HG03460 (cell line): ENCODE results near the gene TRIM23.
"Not testable (repeated sequence)": the region's sequence is repeated elsewhere in the genome, so short reads cannot be mapped to it uniquely, and the experiment has no call there.

Source experiments
- ATAC-seq: cut with Tn5 transposase; IDR thresholded peaks from one replicate; pipeline ENCODE4 v1.9.1; 2021; ENCODE audit not compliant: unreplicated experiment

TRIM23 gene

DNA sequence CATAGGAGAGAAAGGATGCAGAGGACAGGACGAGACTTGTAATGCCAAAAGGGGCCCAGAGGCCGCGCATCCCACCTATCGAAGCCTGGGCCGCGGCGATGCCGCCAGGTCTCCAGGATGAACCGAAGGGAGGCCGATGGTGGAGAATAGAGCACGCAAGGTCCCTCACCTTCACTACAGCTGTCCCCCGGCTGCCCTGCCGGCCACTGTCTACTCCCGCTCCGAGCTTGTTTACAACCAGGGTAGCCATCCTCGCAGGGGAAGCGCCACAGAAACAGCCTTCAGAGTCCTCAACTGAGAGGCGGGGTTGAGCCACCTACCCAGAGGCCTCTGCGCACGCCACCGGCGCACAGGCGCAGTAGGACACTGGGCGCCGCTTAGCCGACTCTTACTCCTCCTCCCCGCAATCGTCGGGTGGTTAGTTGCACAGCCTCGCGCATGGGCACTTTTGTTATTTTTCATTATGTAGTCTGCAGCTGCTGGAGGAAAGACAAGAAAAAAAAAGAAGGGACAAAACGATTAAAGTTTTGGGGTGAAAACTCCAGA, at the start of gene TRIM23:
Gene TRIM23, minus strand, starts transcription at position 309 of the 546 bp plus-strand sequence. Its CDS starts 59 bp downstream, at position 250.
- ATAC-seq: peak; percentile 95

DNA sequence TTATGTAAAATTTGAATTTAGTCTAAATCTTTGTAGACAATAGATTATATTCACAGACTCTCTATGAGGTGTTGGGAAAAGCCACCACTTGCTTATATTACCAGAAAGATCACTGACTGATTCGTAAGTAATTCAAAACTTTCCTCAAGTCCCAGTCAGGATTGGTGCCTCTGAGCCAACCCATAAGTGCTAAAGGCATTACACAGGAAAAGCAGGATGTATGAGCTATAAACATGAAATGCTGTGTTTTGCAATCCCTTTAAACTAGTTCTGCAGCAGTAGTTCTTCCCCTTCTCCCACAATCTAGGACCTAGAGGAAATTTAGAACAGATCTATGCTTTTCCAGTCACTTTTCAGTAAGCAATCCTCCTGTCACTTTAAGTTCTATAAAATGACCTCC, 48.7 kb upstream of the TRIM23 start:
- ATAC-seq: no peak

DNA sequence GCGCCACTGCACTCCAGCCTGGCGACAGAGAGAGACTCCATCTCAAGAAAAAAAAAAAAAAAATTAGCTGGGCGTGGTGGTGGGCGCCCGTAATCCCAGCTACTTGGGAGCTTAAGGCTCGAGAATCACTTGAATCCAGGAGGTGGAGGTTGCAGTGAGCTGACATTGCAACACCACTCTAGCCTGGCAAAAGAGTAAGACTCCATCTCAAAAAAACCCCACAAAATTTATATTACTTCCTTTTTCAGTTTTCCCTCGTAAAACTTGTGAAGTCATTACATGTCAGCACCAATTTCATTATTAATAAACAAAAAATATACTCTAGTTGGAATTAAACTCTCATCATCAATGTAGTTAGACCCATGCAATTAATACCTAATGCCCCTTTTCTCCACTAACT, 44.6 kb upstream of the TRIM23 start:
- no peak for ATAC-seq

DNA sequence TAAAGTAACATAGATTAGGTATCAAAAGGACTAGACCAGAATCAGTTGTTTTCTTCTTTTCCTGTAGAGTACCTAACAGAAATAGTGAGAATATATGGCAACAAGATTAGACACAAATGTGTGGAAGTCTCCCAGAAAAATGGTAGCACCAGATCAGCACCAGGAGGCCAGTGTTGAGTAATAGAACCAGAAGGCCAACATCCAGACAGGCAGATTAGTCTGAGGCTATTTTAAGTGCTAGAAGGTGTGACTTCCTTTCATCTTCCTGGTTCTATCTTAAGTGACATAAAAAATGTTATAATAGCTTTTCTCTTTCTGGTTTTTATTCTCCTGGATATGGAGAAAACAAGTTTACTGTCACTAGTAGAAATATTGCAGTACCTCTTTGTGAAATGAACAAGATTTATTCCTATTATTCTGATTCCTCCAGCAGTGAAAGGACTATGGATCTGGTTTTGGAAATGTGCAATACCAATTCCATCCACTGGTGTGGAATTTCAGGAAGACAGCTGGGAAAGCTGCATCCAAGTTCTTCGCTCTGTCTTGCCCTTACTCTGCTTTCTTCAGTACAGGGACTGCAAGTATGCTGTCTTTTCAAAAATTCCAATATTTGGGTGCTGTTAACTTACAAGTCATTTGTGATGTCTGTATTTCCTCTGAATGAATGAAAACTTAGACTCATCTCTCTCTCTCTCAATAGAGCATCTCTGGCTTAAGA, 39.8 kb upstream of the TRIM23 start:
- no peak for ATAC-seq

DNA sequence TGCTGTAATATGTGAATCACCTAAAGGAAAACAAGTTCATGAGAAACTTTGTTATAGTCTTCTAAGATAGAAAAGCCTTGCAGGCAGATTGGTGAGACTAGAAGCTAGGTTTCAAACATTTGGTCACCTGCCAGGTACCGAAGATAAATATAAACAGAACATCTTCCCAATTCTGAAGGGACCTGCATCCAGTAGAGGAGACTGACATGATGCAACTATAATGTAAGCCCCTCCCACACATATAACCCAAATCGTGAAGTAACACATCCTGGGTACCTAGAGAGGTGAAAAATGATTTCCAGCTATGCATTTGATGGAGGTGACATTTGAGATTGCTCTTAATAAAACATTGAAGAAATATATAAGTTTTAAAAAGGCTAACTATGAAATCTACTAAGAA, 30.6 kb upstream of the TRIM23 start:
- ATAC-seq: no peak

DNA sequence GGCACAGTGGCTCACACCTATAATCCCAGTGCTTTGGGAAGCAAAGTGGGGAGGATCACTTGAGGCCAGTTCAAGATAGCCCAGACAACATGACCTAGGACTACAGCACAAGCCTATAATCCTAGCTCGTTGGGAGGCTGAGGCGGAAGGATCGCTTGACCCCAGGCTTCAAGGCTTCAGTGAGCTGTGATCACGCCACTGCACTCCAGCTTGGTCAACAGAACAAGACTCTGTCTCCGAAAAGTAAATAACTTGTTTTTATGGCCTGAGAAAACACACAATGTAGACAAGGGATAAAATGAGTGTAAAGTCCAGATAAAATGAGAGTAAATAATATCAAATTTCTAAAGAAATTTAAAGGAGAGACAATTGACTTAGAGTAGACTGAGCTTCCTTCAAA, 27.0 kb upstream of the TRIM23 start:
- no peak for ATAC-seq

DNA sequence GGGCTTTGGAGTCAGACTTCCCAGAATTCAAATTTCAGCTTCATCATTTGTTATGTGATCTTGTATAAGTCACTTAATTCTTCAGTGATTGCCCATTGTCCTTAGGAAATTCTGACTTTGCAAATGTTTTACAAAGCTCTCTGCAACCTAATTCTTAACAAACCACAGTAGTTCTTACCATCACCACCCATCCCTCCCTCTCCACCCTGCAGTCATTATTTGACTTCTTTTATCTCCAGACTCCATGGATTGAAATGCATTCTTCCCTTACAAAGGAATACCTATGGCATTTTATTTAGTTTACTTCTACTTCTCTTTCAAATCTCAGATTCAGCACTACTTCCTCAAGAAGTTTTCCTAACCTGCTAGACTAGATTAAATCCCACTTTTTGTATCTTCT, 23.8 kb upstream of the TRIM23 start:
- no peak for ATAC-seq

DNA sequence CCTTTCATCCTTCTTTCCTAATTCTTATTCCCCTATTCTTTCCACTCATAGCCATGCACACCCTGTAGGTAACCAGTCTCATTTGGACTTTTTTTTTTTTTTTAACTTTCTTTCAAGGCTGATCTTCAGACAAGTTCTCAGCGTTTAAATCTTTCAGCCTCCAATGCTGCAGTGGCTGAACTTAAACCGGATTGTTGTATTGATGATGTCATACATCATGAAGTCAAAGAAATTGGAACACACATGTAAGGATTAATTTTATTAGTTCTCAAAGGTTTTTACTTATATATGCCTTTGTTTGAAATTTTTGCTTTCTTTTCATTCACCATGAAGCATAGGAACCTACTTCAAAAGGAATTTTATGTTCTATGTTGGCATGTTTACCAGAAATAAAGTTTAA, 22.8 kb upstream of the TRIM23 start:
- ATAC-seq: no peak

DNA sequence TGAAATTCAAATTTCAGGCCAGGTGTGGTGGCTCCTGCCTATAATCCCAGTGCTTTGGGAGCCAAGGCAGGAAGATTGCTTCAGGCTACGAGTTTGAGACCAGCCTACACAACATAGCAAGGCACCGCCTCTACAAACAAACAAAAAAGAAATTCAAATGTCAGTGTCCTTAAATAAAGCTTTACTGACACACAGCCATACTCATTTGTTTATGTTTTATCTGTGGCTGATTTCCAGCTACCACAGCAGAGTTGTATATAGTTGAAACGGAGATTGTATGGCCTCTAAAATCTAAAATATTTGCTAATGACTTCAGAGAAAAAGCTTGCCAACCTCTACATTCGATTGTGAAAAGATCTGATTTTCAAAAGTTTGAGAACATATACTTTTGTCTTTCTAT, 16.1 kb upstream of the TRIM23 start:
- no peak for ATAC-seq

DNA sequence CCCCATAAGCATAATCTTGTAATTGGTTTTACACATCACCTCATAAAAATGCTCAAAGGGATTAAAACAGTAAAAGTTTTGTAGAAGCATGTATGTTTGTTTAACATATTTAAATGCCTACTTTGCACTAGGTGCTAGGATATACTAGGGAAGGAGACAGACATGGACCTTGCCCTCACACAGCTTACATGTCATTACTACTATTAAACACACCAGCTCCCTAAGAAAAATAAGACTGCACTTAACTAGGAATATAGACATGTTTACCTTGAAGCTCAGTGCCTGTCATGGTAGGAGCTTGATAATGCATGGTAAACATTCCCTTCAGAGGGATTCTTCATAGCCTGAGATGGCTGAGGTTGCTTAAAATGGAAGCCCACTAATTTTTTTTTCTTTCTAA, 6.8 kb upstream of the TRIM23 start:
- ATAC-seq: no peak

DNA sequence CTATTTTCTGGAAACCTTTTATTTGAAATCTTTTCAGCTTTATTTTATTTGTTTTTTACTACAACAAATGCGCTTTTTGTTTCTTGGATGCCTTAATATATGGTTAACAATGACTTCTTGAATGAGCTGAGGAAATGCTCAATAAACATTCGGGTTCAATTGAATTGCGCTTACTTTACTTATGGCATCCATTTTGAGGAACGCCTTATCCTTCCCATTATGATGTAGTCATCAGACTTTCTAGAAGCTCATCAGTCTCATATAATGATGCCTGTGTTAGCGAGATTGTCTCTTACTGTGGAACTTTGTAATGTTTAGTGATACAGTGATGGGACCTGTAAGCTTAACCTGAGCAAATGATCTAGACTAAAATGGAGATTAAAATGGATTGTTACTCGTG, 1.6 kb upstream of the TRIM23 start:
- ATAC-seq: no peak

DNA sequence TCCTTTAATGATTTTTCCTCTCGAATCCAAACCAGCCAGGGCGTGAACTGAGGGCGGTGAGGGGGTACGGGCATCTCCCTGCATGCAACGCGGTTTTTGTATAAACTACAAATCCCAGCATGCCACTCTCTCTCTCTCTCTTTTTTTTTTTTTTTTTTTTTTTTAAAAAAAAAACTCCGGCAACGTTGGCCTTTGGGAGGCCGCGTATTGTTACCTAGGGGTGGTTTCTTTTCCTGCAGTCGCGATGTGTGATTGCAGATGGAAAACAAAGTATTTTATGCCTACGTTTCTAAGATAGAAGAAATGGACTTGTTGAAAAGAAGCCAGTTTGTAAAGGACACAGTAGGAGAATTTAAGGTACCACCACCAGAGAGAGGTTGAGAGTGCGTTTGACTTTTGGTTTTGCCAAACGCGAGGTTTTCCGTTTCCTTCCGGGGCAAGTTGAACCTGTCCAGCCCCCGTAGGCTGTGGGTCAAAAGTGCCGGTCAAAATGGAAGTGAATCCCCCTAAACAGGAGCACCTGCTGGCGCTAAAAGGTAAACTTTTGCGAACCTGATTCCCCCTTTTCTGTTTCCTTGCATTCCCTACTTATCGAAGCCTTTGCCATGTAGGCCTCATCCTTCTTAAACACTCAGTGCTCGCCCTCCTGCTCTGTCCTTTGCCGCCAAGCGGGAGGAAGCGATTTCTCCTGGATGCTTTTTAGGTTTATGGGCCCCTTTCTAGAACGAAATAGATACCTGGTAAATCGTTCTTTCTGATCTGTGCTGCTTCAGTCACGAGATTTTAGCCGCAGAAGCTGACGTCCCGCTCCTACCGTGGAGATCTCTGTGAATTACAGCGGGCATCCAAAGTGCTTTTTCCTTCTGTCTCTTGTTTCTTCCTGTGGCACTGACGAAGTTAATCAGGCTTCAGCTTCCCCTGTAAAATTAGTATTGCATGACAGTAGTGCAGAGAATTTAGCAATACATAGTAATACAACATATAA, 730 bp upstream of the TRIM23 start, which contains the start of the genes SHLD3 and TRAPPC13:
Gene SHLD3, plus strand, starts transcription at position 457 of the 985 bp plus-strand sequence. CDS start 4,561 bp downstream, outside the sequence.
Gene TRAPPC13, plus strand, starts transcription at position 457 of the 985 bp plus-strand sequence. Its CDS starts 34 bp downstream, at position 491.
- ATAC-seq: peak; percentile 73

DNA sequence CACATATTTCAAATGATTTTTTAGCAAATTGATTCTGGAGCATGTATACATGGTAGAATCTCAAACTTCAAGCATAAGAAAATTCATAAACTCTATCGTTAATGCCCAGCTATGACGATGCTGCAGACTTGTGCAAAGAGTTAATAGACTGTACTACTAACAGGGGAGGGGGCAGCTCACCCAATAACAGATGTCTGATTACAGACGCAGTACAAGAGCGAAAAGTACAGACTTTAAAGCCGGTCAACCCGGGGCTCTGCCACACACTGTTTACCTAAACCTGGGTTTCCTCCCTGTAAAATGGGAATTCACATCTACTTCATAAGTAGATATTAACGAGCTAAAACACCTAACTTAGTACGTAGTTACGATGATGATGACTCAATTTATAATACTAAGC, 651 bp downstream of the TRIM23 start:
- ATAC-seq: no peak

DNA sequence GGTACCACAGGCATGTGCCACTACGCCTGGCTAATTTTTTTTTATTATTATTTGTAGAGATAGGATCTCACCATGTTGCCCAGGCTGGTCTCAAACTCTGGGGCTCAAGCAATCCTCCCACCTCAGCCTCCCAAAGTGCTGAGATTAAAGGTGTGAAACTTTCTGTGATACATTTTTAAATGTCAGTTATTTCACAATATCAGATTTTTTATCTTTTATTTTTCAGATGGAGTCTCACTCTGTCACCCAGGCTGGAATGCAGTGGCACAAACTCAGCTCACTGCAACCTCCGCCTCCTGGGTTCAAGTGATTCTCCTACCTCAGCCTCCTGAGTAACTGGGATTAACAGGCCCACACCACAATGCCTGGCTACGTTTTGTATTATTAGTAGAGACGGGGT, 2.2 kb downstream of the TRIM23 start:
- ATAC-seq: not testable (repeated sequence)

DNA sequence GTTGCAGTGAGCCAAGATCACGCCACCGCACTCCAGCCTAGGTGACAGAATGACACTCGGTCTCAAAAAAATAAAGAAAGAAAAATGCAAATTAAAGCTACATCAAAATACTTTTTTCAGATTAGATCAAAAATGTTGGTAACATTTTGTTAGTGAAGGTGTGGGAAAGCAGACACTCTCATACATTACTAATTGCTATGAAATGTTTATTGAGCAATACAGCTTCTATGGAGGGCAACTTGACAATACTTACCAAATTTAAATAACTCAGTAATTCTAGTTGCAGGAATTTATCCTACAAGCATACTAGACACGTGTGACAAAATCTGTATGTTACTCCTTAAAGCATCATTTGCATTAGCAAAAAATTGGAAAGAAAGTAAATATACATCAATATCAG, 4.1 kb downstream of the TRIM23 start:
- ATAC-seq: no peak

DNA sequence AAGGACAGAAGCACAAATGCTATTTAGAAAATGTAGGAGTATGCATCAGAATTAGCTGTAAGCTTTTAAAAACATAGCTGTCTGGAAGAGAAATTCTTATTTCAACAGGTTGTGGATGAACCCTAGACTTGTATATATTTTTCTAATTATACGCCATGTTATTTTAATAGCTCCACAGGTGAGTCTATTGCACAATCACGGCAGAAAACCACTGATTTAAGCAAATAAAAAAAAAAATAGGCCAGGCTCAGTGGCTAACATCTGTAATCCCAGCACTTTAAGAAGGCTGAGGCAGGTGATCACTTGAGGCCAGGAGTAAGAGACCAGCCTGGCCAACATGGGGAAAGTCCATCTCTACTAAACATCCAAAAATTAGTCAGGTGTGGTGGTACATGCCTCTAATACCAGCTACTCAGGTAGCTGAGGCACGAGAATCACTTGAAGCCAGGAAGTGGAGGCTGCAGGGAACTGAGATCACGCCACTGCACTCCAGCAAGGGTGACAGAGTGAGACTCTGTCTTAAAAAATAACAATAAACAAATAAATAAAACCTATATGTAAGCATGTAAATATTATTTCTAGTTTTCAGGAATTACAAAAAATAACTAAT, 11.7 kb downstream of the TRIM23 start:
- ATAC-seq: no peak

DNA sequence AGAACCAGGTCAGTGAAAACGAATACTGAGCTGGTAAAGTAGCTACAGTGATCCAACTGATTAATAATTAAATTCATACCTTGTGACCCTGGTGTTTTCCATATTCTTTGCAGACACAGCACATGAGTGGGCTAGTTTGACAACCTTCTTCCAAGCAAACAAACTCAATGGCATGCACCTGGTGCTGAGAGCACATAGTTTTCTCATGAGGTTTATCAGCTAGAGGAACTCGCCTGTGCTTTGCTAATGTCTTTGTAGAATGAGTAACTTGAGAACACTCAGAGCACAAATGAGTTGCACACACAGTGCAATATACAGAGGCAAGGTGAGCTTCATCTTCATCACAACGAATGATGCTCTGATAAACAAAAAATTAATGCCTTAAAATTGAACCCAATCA, 12.6 kb downstream of the TRIM23 start:
- ATAC-seq: no peak

DNA sequence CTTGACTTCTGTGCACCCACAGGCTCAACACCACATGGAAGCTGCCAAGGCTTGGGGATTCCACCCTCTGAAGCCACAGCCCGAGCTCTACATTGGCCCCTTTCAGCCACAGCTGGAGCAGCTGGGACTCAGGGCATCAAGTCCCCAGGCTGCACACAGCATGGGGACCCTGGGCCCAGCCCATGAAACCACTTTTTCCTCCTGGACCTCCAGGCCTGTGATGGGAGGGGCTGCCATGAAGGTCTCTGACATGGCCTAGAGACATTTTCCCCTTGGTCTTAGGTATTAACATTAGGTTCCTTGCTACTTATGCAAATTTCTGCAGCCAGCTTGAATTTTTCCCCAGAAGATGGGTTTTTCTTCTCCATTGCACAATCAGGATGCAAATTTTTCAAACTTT, 22.4 kb downstream of the TRIM23 start:
- ATAC-seq: not testable (repeated sequence)

DNA sequence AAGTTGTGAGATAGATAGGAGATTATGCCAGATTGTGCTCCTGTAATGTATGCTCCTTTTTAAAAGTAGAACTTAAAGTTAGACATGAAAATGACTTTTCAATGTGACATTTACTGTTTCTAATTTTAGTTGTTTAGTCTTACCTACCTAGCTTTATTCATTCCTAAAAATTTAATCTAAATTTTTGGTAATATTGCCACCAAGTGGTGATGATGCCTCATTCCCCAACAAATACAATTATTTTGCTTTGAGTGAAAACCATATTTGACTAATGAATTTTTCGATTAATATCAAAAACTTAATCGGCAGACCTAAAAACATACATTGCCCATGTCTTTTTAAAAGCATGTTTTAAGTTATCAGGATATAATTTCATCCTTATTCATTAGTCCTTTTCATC, 35.4 kb downstream of the TRIM23 start:
- no peak for ATAC-seq

DNA sequence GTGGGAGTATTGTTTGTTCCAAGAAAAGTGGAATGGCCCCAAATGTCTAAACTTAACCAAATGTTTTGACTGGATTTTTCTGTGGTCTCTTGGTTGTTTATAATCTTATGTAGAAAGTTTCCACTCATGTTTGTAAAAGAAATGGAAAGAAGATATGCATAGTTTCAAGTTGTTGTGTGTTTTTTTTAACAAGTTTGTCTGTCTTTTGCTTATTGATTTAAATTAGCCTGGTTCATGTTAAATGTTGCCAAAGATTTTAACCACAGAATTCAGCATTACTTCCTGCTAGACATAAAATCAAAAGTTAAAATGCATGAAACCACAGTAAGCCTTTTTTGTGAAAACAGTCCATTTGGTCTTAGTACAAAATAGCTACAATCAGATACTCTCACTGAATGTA, 47.0 kb downstream of the TRIM23 start:
- no peak for ATAC-seq

DNA sequence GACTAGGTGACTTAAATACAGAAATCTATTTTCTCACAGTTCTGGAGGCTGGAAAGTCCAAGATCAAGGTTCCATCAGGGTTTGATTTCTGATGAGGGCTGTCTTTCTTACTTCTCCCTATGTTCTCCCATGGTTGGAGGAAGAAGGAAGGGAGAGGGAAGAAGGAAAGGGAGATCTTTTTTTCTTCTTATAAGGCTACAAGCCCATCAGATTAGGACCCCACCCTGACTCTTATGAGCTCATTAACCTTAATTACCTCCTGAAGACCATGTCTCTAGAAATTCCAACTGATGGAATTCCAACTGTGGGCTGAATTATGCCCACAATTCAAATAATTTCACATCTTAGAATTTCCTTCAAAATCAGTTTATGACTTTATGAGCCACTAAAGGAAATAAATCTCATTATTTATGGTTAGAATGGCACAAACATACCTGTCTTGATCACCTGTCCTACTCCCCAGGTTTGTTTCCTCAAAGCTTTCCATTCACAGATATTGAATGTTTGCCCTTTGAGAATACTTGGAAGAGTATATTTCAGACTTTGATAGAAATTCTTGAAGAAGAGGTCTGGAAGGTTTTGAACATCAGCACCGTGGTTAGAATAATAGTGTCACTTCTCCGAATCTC, 53.4 kb downstream of the TRIM23 start:
- ATAC-seq: no peak
